Esophagus squamous epithelium (tissue), 5 donors: ENCODE data around the gene ABR. TPM values are rescaled to one million over a fixed set of nuclear protein-coding genes. Genes with fewer than 3 reads are reported as not detected.
A peak's percentile ranks its signal among the peaks of the same experiment; 100 is the strongest.

ENCODE experiments used
- DNase-seq: peaks from one replicate; lab custom pipeline; 2025; lab: John Stamatoyannopoulos, UW
- H3K27ac ChIP-seq, 4 donors: fragments of 200-600 bp; sonication (generic); one replicate each; pipeline ENCODE4 v1.5.1; 2016 to 2019; ENCODE audit warnings: mild to moderate bottlenecking in 1 of 4
- H3K27me3 ChIP-seq, 4 donors: fragments of 200-600 bp; sonication (generic); 1 replicate in 3 of 4; 2 replicates in 1 of 4; pipeline versions ENCODE4 v1.5.1 to v1.6.0; 2017 to 2021; ENCODE audit warnings: antibody characterized with exemption in 1 of 4
- H3K36me3 ChIP-seq, 3 donors: fragments of 200-600 bp; sonication (generic); one replicate each; pipeline ENCODE4 v1.5.1; 2016 to 2019
- H3K4me1 ChIP-seq, 3 donors: fragments of 200-600 bp; sonication (generic); one replicate each; pipeline ENCODE4 v1.5.1; 2017 to 2019
- H3K4me3 ChIP-seq, 4 donors: fragments of 200-600 bp; sonication (generic); 1 replicate in 3 of 4; 2 replicates in 1 of 4; pipeline ENCODE4 v1.5.1; 2016 to 2019; ENCODE audit warnings: mild to moderate bottlenecking in 2 of 4, moderate library complexity in 1 of 4
- H3K9me3 ChIP-seq, 3 donors: fragments of 200-600 bp; sonication (generic); one replicate each; pipeline ENCODE4 v1.5.1; 2016 to 2019
- CTCF ChIP-seq, 6 experiments: fragments of 450-650 bp in 4 of 6; fragments of 200-600 bp in 2 of 6; sonication (generic) in 2 of 6; IDR thresholded peaks; one replicate each; pipeline ENCODE4 v1.5.1; 2016 to 2019; ENCODE audit warnings: antibody characterized with exemption in 6 of 6, mild to moderate bottlenecking in 4 of 6, moderate library complexity in 4 of 6
- POLR2A ChIP-seq, 4 donors: fragments of 450-650 bp; IDR thresholded peaks; one replicate each; pipeline ENCODE4 v1.6.1; 2017; ENCODE audit warnings: antibody characterized with exemption in 4 of 4, mild to moderate bottlenecking in 4 of 4, moderate library complexity in 3 of 4
- WGBS, 2 donors: methylation state at CpG; one replicate each; pipeline ENCODE4 v1.1.5; 2018; 5-methylcytosine and 5-hydroxymethylcytosine counted together
- intact Hi-C: fragments of 100-400 bp; cut with DNase I; formaldehyde crosslinking; loops from one replicate; pipeline ENCODE4 v1.15.0; 2022
- total RNA-seq, 4 donors: library from RNA; depleted of rRNA; stranded (reverse); fragments of >200 nt; gene quantifications; one replicate each; pipeline ENCODE4 v1.1.0, GENCODE V29; 2016
- donor health status: DM: yes; HTN: yes; CAD: no.

The ABR gene
- total RNA-seq, 4 donors from 2014 or later: 62.1 to 248 (median 75.5) TPM

GRCh38 chr17:1091190-1091534 is 88.6 kb downstream of the ABR start:
- TF ChIP-seq POLR2A (IDR thresholded peaks at IDR 0.05): no peak
- TF ChIP-seq CTCF (IDR thresholded peaks at IDR 0.05): no peak
- Histone ChIP-seq H3K4me1 (peaks cover 38 to 93% (median 45%) of the 10 kb centered on the region in 3 donors), H3K36me3 (peaks cover 0 to 57% (median 6%) of the 10 kb centered on the region in 3 donors), H3K27ac (peak overlapping the region; percentile 88 to 94 (median 90)), H3K9me3 (no peaks in the 10 kb centered on the region), H3K27me3 (no peaks in the 10 kb centered on the region), H3K4me3 (peak overlapping the region; percentile 40 to 60 (median 52))
- DNase-seq: no peak
- intact Hi-C loops: no loop called here
- 47% methylated on average over 3 of the region's 8 CpGs; no CpG with 5 or more reads in 1 of the 2 donors for WGBS, 2 donors

DNA sequence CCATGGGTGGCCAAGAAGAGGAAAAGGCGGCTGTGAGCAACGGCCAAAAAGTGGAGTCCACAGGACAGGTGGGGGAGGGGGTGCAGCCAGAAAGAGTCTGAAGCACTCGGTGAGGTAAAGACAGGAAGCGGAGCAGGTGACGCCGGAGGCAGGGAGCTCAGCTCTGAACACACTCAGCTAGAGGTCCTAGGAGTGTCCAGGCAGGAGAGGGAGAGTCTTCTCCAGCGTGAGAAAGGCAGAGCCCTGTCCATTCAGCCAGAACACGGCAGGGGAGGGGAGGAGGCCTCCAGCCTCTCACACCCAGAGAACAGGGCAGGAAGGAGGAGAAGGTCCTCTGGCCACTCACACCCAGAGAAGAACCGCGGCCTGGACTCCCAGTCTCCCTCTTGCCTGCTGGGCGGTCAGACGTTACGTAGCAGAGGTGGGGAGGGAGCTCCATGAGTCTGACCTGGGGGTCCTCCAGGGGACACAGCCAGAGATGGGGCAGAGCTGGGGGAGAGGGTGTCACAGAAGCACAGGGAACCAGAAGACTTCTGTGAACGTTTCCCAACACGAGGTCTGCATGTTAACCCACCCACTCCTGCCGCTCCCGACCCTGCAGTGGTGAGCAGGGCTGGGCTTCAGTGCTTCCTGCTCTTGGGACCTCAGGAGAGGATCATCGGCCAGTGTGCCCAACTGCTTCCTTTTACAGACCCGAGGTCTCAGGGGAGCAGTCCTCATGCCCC is 89.2 kb downstream of the ABR start:
- no peak for DNase-seq
- peak overlapping the region; percentile 88 to 94 (median 90) for H3K27ac ChIP-seq
- H3K36me3 ChIP-seq: peaks cover 0 to 62% (median 6%) of the 10 kb centered on the region in 3 donors
- intact Hi-C loops: no loop called here
- peaks cover 32 to 92% (median 39%) of the 10 kb centered on the region in 3 donors for H3K4me1 ChIP-seq
- peak overlapping the region; percentile 40 to 60 (median 52) for H3K4me3 ChIP-seq
- H3K9me3 ChIP-seq: no peaks in the 10 kb centered on the region
- no peaks in the 10 kb centered on the region for H3K27me3 ChIP-seq
- WGBS, 2 donors: 49 to 57% methylated on average over 10 to 13 of the region's 19 CpGs
- peak in 1 of 4 donors; percentile 22 for TF ChIP-seq POLR2A (IDR thresholded peaks at IDR 0.05)
- no peak for TF ChIP-seq CTCF (IDR thresholded peaks at IDR 0.05)

- no peak for DNase-seq
- Histone ChIP-seq H3K4me1 (peaks cover 26 to 85% (median 34%) of the 10 kb centered on the region in 3 donors), H3K36me3 (peaks cover 0 to 68% (median 6%) of the 10 kb centered on the region in 3 donors), H3K27me3 (no peaks in the 10 kb centered on the region), H3K4me3 (peak overlapping the region; percentile 40 to 60 (median 52)), H3K27ac (peak overlapping the region; percentile 88 to 94 (median 90)), H3K9me3 (no peaks in the 10 kb centered on the region)
- intact Hi-C loops: no loop called here
- 39 to 66% methylated on average over 10 to 12 of the region's 13 CpGs for WGBS, 2 donors
- TF ChIP-seq POLR2A (IDR thresholded peaks at IDR 0.05) (no peak), CTCF (IDR thresholded peaks at IDR 0.05) (no peak)
These were observed 89.9 kb downstream of the ABR start for GRCh38 chr17:1089915-1090314.

DNA sequence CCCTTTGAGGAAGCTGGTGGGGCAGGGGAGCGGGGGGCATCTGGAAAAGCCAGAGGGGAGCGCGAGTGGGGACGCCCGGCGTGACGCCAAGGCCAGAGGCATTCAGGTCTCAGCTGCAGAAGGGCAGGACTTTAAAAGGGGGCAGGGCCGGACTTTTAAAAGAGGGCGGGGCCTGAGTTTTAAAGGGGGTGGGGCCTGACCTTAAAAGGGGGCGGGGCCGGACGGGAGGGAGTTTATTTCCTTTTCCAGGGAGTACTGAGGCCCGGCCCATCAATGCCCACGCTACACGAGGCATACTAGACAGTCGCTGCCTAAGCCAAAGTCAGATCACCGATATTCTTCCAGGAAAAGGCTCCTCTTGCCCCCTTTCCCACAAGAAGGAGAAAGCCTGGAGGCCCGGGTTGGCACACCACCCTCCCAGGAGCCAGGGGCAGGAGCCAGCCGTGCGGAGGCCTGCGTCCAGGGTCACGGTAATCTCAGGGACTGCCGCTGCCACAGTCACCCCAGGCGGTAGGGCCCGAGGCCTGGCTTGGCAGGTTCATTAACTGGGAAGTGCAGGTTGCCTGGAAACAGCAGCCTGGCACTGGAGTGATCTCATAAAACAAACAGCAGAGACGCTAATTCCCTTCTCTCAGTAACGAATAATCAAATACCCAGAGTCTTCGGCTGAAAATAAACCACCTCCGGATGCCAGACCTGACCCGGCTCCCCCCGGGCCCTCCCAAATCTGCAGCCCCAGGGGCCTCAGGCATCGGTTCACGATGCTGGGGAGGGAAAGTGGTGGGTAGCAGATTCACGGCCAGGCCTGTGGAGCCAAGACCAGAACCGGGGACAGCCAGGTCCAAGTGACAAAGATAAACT is 92.2 kb downstream of the ABR start:
- intact Hi-C loops: no loop called here
- H3K27ac ChIP-seq: peak overlapping the region; percentile 87 to 94 (median 89)
- H3K27me3 ChIP-seq: no peaks in the 10 kb centered on the region
- H3K9me3 ChIP-seq: no peaks in the 10 kb centered on the region
- H3K36me3 ChIP-seq: peaks cover 0 to 73% (median 6%) of the 10 kb centered on the region in 3 donors
- peaks cover 19 to 84% (median 36%) of the 10 kb centered on the region in 3 donors for H3K4me1 ChIP-seq
- 18 to 65% methylated on average over 17 to 22 of the region's 35 CpGs for WGBS, 2 donors
- TF ChIP-seq CTCF (IDR thresholded peaks at IDR 0.05): no peak
- no peak for TF ChIP-seq POLR2A (IDR thresholded peaks at IDR 0.05)
- DNase-seq: no peak
- H3K4me3 ChIP-seq: peak overlapping the region in 3 of 4 donors; percentile 21 to 43 (median 26)
